PC-3 (cell line): ENCODE measurements around the gene AGFG1. TPM values are rescaled to one million over a fixed set of nuclear protein-coding genes. Genes with fewer than 3 reads are reported as not detected.

Experiments
- ATAC-seq: fragments of 200-7000 bp; cut with Tn5 transposase; 2 replicates; pipeline ENCODE4 v1.9.1; 2020; ENCODE audit warnings: mild to moderate bottlenecking, moderate library complexity
- BruUV-seq: library from RNA; stranded (reverse); fragments of 400-500 nt; replicated peaks from 2 replicates; lab custom pipeline; 2021; lab: Mats Ljungman, UMichigan
- CTCF ChIA-PET: fragments of 300-600 bp; sonication (Branson Sonifier 250); formaldehyde crosslinking; loops from one replicate; lab custom pipeline; 2022; ENCODE audit warnings: antibody characterized with exemption; lab: Charles Lee
- POLR2A ChIA-PET: fragments of 300-600 bp; sonication (Branson Sonifier 250); formaldehyde crosslinking; loops from one replicate; lab custom pipeline; 2022; ENCODE audit warnings: antibody characterized with exemption; ENCODE audit not compliant: unreplicated experiment; lab: Charles Lee
- DNase-seq: peaks from one replicate; pipeline ENCODE4 v3.0.0-alpha.2; 2015
- H2AFZ ChIP-seq: fragments of 300-600 bp; sonication (generic); 2 replicates; pipeline ENCODE4 v1.6.0; 2016; ENCODE audit warnings: antibody characterized with exemption, low read length
- H3F3A ChIP-seq: fragments of 300-600 bp; sonication (generic); one replicate; pipeline ENCODE4 v1.6.0; 2017; ENCODE audit warnings: antibody characterized with exemption, low read length, control low read depth, mild to moderate bottlenecking; ENCODE audit not compliant: unreplicated experiment
- H3K27ac ChIP-seq: fragments of 300-600 bp; sonication (generic); 2 replicates; pipeline ENCODE4 v1.5.1; 2016; ENCODE audit warnings: mild to moderate bottlenecking, low read length
- H3K27me3 ChIP-seq: fragments of 300-600 bp; sonication (generic); 2 replicates; pipeline ENCODE4 v1.6.1; 2016; ENCODE audit warnings: low read length, mixed read lengths
- H3K36me3 ChIP-seq: fragments of 300-600 bp; sonication (generic); 2 replicates; pipeline ENCODE4 v1.6.1; 2016; ENCODE audit warnings: low read depth, mixed run types, low read length, mixed read lengths
- H3K4me1 ChIP-seq: fragments of 300-600 bp; sonication (generic); 2 replicates; pipeline ENCODE4 v1.5.1; 2016; ENCODE audit warnings: low read length; ENCODE audit not compliant: insufficient read depth
- H3K4me2 ChIP-seq: fragments of 300-600 bp; sonication (generic); 2 replicates; pipeline ENCODE4 v1.6.0; 2016; ENCODE audit warnings: low read length
- H3K4me3 ChIP-seq: fragments of 300-600 bp; sonication (generic); 2 replicates; pipeline ENCODE4 v1.5.1; 2016; ENCODE audit warnings: mild to moderate bottlenecking, low read length, mixed read lengths
- H3K79me2 ChIP-seq: fragments of 300-600 bp; sonication (generic); 2 replicates; pipeline ENCODE4 v1.6.1; 2017; ENCODE audit warnings: low read length, mixed read lengths
- H3K9ac ChIP-seq: fragments of 300-600 bp; sonication (generic); 2 replicates; pipeline ENCODE4 v1.6.0; 2016; ENCODE audit warnings: mild to moderate bottlenecking, low read length
- H3K9me2 ChIP-seq: fragments of 300-600 bp; sonication (generic); replicated peaks from 2 replicates; pipeline ENCODE4 v1.6.1; 2016; ENCODE audit warnings: mixed run types, low read length, mixed read lengths
- H3K9me3 ChIP-seq: fragments of 300-600 bp; sonication (generic); 2 replicates; pipeline ENCODE4 v1.6.1; 2016; ENCODE audit warnings: low read length, mixed read lengths
- H4K20me1 ChIP-seq: fragments of 300-600 bp; sonication (generic); 2 replicates; pipeline ENCODE4 v1.6.1; 2016; ENCODE audit warnings: low read length, mixed read lengths
- EZH2 ChIP-seq: fragments of 300-600 bp; sonication (generic); IDR thresholded peaks from one replicate; pipeline ENCODE4 v1.6.1; 2017; ENCODE audit warnings: antibody characterized with exemption, mild to moderate bottlenecking, low read length; ENCODE audit not compliant: unreplicated experiment
- EZH2phosphoT487 ChIP-seq: fragments of 300-600 bp; sonication (generic); IDR thresholded peaks from 2 replicates; pipeline ENCODE4 v1.6.1; 2018; ENCODE audit warnings: mild to moderate bottlenecking, antibody characterized with exemption, low read length, borderline replicate concordance
- intact Hi-C: fragments of 100-400 bp; cut with micrococcal nuclease; formaldehyde crosslinking; loops from 2 replicates; pipeline ENCODE4 v1.9.0; 2023
- total RNA-seq: library from RNA; depleted of rRNA; stranded (reverse); fragments of >200 nt; gene quantifications from 2 replicates; pipeline ENCODE4 v1.2.3, GENCODE V29; 2014
- TF ChIP-seq, protein P1 (sequence below): fragments of 300-600 bp; sonication (generic); conservative IDR thresholded peaks from 2 replicates; pipeline ENCODE4 v1.5.1; 2017; ENCODE audit warnings: antibody characterized with exemption, low read depth, mild to moderate bottlenecking, low read length

AGFG1 gene
- total RNA-seq, 1 experiment from 2014 or later: 56.3 TPM

DNA sequence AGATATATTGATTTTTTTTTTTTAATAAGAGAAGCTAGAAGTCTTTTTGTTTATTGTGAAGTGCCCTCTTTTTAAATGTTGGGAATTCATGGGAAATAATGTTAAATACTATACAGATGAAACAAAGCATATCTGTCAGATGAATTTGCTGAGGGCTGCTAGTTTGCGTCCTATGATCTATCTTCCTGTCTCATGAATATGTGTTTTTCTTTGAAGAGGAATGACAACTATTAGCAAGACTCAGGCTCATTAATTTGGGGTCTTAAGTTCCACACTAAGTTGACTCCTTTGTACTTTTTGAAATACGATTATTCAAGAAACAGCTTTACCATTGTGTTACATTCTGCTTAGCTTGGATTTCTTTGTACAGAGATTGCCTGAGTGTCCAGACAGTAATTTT lies 57.9 kb downstream of the AGFG1 start:
- ATAC-seq (no peak), DNase-seq (no peak)
- H3K9me3 ChIP-seq: no peaks in the 10 kb centered on the region
- no peak overlapping the region for H3K27ac ChIP-seq
- H2AFZ ChIP-seq: no peak overlapping the region
- ChIA-PET CTCF (no interaction called here), POLR2A (no interaction called here)
- H3F3A ChIP-seq: no peaks in the 10 kb centered on the region
- H4K20me1 ChIP-seq: 0 out of 2 replicates have a peak, but pooled peaks cover 3% of the 10 kb centered on the region
- intact Hi-C loops: no loop called here
- no TSS peak for BruUV-seq
- H3K9ac ChIP-seq: no peak overlapping the region
- no peaks in the 10 kb centered on the region for H3K27me3 ChIP-seq
- H3K36me3 ChIP-seq: peaks cover 53% of the 10 kb centered on the region; the same call in 1 of the 2 replicates
- 0 out of 2 replicates have a peak, but pooled peaks cover 4% of the 10 kb centered on the region for H3K79me2 ChIP-seq
- no peak overlapping the region for H3K4me2 ChIP-seq
- no peaks in the 10 kb centered on the region for H3K4me1 ChIP-seq
- H3K4me3 ChIP-seq: no peak overlapping the region
- TF ChIP-seq, protein P1, sequence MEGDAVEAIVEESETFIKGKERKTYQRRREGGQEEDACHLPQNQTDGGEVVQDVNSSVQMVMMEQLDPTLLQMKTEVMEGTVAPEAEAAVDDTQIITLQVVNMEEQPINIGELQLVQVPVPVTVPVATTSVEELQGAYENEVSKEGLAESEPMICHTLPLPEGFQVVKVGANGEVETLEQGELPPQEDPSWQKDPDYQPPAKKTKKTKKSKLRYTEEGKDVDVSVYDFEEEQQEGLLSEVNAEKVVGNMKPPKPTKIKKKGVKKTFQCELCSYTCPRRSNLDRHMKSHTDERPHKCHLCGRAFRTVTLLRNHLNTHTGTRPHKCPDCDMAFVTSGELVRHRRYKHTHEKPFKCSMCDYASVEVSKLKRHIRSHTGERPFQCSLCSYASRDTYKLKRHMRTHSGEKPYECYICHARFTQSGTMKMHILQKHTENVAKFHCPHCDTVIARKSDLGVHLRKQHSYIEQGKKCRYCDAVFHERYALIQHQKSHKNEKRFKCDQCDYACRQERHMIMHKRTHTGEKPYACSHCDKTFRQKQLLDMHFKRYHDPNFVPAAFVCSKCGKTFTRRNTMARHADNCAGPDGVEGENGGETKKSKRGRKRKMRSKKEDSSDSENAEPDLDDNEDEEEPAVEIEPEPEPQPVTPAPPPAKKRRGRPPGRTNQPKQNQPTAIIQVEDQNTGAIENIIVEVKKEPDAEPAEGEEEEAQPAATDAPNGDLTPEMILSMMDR: no peak
- TF ChIP-seq EZH2: no peak
- no peak for TF ChIP-seq EZH2phosphoT487
- no peaks in the 10 kb centered on the region for H3K9me2 ChIP-seq

DNA sequence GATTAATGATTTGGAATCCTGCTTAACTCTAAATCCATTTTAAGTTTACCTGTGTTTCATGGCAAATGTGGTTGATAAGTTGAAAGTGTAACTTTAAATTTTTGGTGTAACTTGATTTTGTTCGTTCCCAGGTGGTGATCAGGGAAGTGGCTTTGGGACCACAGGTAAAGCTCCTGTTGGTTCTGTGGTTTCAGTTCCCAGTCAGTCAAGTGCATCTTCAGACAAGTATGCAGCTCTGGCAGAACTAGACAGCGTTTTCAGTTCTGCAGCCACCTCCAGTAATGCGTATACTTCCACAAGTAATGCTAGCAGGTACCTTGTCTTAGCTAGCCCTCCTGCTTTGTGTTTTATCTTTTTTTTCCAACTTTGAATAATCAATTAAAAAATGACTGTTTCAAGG lies 62.8 kb downstream of the AGFG1 start:
- intact Hi-C loops: no loop called here
- BruUV-seq: no TSS peak
- peaks cover 61% of the 10 kb centered on the region for H3K36me3 ChIP-seq

DNA sequence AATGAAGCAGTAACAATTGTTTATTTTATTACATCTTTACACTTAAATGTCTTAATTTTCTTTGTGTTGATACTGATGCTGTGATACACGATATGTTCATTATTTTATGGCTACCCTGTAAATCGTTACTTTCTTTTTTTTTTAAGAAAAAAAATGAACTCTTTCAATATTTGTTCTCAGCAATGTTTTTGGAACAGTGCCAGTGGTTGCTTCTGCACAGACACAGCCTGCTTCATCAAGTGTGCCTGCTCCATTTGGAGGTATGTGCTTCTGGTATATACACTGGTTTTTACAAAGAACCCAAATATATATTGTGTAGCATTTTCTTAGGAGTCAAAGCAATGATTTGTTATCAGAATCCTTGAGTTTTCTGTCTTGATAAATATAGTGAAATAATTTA lies 64.5 kb downstream of the AGFG1 start:
- POLR2A ChIA-PET: no interaction called here
- Histone ChIP-seq H3K27ac (no peak overlapping the region), H3K9me2 (no peaks in the 10 kb centered on the region), H3K9ac (no peak overlapping the region), H4K20me1 (no peaks in the 10 kb centered on the region), H3K9me3 (no peaks in the 10 kb centered on the region), H2AFZ (no peak overlapping the region), H3K27me3 (no peaks in the 10 kb centered on the region), H3F3A (no peaks in the 10 kb centered on the region), H3K4me2 (no peak overlapping the region), H3K36me3 (peaks cover 51% of the 10 kb centered on the region), H3K4me1 (no peaks in the 10 kb centered on the region), H3K79me2 (no peaks in the 10 kb centered on the region), H3K4me3 (no peak overlapping the region)
- DNase-seq (no peak), ATAC-seq (no peak)
- CTCF ChIA-PET: no interaction called here
- TF ChIP-seq, protein P1: no peak
- TF ChIP-seq EZH2phosphoT487: no peak
- TF ChIP-seq EZH2: no peak
- BruUV-seq: no TSS peak
- intact Hi-C loops: no loop called here

More for the DNA sequence above, 62.8 kb downstream of the AGFG1 start:
- ATAC-seq: no peak
- Histone ChIP-seq H4K20me1 (0 out of 2 replicates have a peak, but pooled peaks cover 3% of the 10 kb centered on the region), H3K4me2 (no peak overlapping the region), H3K9me2 (no peaks in the 10 kb centered on the region), H3K79me2 (no peaks in the 10 kb centered on the region), H3K4me1 (no peaks in the 10 kb centered on the region), H3K4me3 (no peak overlapping the region), H3K27me3 (no peaks in the 10 kb centered on the region), H3K9me3 (no peaks in the 10 kb centered on the region), H3F3A (no peaks in the 10 kb centered on the region), H3K27ac (no peak overlapping the region), H3K9ac (no peak overlapping the region), H2AFZ (no peak overlapping the region)
- no peak for TF ChIP-seq EZH2phosphoT487
- no peak for TF ChIP-seq EZH2
- TF ChIP-seq, protein P1: no peak
- ChIA-PET CTCF (no interaction called here), POLR2A (no interaction called here)
- no peak for DNase-seq
